GM10266 (cell line): Measurements from ENCODE around the gene SLC19A1.

Source experiments
- DNase-seq: peaks from one replicate; pipeline ENCODE4 v3.0.0; 2012; ENCODE audit errors: extremely low spot score
- TF ChIP-seq, protein P1 (sequence below): IDR thresholded peaks from 2 replicates; pipeline ENCODE4 v1.5.1; 2012; ENCODE audit warnings: mild to moderate bottlenecking, low read depth; ENCODE audit not compliant: control insufficient read depth, insufficient read depth; ENCODE audit errors: missing control alignments

The SLC19A1 gene

DNA sequence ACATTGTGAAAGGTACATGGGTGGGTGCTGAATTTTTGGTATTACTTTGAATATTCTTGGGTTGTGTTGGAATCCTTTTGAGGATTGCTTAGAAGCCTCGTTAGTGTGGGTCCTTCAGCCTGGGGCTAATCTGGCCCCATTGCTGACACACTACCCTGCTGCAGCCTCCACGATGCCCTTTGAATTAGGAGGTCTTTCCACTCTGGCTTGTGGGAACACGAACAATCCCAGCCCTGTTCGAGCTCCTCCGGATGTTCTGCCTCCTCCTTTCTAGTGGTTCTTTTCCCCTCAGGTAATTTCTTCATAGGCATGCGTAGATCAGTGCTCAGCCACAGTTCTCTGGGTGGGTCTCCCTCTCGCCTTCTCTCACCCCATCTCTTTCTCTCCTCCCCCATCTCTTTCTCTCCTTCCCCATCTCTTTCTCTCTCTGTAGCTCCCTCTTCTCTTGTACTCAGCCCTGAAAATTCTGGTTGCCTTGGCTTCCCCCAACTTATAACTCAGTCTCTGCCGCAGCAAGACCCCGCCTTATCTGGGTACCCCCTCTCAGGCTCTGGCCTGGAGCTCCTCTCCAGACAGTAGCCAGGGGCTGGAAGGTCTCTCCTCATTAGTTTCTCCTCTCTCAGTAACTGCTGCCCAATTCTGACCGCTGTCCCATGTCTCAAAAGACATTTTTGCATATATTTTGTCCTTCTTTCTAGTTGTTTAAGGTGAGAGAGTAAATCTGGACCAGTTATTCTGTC lies 46.0 kb upstream of the SLC19A1 start:
- DNase-seq, result no peak
- TF ChIP-seq, protein P1, sequence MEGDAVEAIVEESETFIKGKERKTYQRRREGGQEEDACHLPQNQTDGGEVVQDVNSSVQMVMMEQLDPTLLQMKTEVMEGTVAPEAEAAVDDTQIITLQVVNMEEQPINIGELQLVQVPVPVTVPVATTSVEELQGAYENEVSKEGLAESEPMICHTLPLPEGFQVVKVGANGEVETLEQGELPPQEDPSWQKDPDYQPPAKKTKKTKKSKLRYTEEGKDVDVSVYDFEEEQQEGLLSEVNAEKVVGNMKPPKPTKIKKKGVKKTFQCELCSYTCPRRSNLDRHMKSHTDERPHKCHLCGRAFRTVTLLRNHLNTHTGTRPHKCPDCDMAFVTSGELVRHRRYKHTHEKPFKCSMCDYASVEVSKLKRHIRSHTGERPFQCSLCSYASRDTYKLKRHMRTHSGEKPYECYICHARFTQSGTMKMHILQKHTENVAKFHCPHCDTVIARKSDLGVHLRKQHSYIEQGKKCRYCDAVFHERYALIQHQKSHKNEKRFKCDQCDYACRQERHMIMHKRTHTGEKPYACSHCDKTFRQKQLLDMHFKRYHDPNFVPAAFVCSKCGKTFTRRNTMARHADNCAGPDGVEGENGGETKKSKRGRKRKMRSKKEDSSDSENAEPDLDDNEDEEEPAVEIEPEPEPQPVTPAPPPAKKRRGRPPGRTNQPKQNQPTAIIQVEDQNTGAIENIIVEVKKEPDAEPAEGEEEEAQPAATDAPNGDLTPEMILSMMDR, result no peak

DNA sequence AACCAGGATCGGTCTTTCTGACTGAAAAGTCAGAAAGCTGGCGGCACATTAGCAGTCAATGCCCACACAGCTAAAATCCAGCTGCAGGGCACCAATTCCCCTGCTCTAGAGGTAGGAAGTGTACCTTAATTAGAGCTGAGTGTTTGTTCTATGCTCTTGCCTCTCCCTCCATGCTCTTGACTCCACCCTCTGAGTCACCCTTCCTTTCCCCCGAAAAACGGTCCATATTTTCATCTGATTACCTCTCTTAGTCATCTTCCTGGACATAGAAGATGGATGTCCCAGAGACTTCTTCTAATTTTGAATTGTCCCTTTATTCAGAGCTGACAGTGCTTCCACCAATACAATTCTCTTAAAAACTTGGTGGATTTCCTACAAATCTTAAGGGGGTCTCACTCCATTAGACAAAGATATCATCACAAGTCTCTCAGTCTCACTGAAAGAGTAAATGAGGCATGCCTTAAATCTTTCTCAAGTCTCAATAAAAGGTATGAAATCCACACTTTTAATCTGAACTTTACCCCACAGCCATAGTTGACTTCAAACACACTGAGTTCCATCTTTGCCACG lies 44.1 kb upstream of the SLC19A1 start:
- DNase-seq, result no peak
- TF ChIP-seq, protein P1, result no peak

DNA sequence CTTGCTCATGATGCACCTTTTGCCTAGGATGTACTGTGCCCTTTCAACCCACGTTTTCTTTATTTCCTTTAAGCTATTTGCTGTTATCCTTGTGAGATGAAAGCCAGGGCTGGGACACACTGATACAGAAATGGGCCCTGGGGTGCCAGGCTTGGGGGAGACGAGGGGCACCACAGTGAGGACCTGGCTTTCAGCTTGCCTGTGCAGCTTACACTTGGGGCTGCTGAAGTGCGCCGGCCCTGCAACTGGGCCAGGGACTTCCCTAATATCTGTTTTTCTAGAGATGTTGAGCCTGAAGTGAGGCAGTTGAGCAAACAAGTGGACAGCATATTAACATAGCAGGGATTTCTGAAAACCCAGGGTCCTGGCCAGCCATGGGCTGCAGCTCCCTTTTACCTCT lies 42.5 kb upstream of the SLC19A1 start:
- TF ChIP-seq, protein P1, result no peak

DNA sequence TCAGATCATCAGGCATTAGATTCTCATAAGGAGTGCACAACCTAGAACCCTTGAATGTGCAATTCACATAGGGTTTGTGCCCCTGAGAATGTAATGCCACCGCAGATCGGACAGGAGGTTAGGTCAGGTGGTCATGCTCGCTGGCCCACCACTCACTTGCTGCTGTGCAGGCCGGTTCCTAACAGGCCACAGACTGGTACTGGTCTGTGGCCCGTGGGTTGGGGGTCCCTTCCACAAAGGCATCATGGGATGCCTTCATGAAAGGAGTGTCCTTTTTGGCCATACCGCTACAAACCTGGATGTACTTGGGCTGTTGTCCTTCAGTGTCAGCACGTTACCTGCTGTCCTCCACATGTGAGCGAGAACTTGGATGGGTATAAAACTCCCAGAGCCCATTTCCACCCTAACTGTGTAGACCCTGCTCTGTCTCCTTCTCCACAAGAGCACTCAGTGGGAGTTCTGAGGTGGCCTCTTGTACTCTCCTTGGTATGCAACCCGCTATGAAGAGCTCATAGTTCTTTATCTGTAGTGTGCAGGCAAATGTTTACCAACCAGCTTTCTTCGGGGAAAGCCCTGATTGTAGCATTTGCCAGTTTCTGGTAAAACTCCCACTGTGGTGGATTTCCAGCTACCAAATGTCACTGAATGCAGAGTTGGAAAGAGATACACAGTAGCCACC lies 41.7 kb upstream of the SLC19A1 start:
- no peak for DNase-seq
- TF ChIP-seq, protein P1, result no peak

More for the DNA sequence above, 42.5 kb upstream of the SLC19A1 start:
- DNase-seq, result no peak

DNA sequence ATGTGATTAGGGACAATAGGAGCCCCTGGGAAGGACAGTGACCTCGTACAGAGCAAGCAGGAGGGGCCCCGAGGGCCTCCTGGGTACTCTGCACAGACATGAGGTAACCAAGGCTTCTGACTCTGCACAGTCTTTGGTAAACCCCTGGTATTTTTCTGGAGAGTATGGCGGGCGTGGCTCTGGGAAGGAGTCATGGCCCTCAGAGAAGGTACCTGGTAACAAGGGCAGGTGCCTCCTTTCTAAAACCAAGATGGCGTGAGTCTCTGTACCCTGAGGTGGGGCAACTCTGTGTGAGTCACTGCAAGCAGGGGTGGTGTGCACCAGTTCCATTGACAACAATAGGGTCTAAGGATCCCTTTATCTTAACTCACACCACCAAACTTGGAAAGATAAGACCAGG lies 39.9 kb upstream of the SLC19A1 start:
- no peak for DNase-seq
- TF ChIP-seq, protein P1, result no peak

DNA sequence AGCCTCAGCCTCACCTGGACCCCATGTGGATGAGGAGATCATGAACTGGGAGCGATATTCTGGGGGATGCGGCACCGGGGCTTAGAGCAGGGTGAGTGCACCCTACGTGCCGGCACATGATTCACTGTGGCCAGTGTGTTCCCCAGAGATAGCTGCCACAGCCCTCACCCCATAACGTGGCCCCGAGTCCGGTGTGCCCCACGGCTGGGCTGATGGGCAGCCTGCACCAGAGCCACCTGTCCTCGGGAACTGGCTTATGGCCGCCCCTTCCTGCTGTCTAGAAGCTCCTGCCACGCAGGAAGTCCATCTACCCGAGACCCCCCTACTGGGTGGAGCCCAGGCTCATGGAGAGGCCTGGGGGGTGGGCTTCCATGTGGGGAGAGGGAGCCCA lies 39.1 kb upstream of the SLC19A1 start:
- TF ChIP-seq, protein P1, result no peak

More for the DNA sequence above, 39.1 kb upstream of the SLC19A1 start:
- DNase-seq, result no peak
